PC-9 (cell line): ENCODE results near the gene BRCA1.

Source experiments
- CTCF ChIP-seq: fragments of 200-600 bp; sonication (generic); conservative IDR thresholded peaks from 2 replicates; pipeline ENCODE4 v1.6.1; 2017; ENCODE audit warnings: mixed run types, antibody characterized with exemption, mild to moderate bottlenecking, moderate library complexity
- EZH2 ChIP-seq: fragments of 200-600 bp; sonication (generic); IDR thresholded peaks from 2 replicates; pipeline ENCODE4 v1.8.0; 2017; ENCODE audit warnings: antibody characterized with exemption, low read depth

GRCh38 chr17:43105146-43105545, 20.0 kb downstream of the BRCA1 start:
- TF ChIP-seq CTCF (no peak), EZH2 (no peak)
